Mesenchymal stem cell (in vitro differentiated cells and primary cell): ENCODE measurements around the gene SLC38A1.
"Not testable (repeated sequence)": the region's sequence is repeated elsewhere in the genome, so short reads cannot be mapped to it uniquely, and the experiment has no call there.

Experiments used
- DNase-seq: peaks from one replicate; pipeline ENCODE4 v3.0.0-alpha.2; 2013
- H2AFZ ChIP-seq: one replicate; pipeline ENCODE4 v1.6.1; 2013; ENCODE audit warnings: low read depth, mild to moderate bottlenecking, control low read depth, inconsistent platforms, low read length, moderate library complexity
- H2AK5ac ChIP-seq: 2 replicates; pipeline ENCODE4 v1.6.1; 2013; ENCODE audit warnings: low read length, moderate library complexity, mild to moderate bottlenecking, inconsistent platforms; ENCODE audit not compliant: severe bottlenecking
- H2BK120ac ChIP-seq: one replicate; pipeline ENCODE4 v1.6.1; 2013; ENCODE audit warnings: low read depth, mild to moderate bottlenecking, inconsistent platforms, low read length, moderate library complexity
- H2BK12ac ChIP-seq, 2 experiments: one replicate each; pipeline ENCODE4 v1.6.1; 2013; ENCODE audit warnings: inconsistent platforms in 2 of 2, low read length in 2 of 2, mild to moderate bottlenecking in 2 of 2, moderate library complexity in 2 of 2, control low read depth in 1 of 2
- H2BK15ac ChIP-seq: one replicate; pipeline ENCODE4 v1.6.1; 2013; ENCODE audit warnings: mild to moderate bottlenecking, low read depth, inconsistent platforms; ENCODE audit not compliant: poor library complexity, severe bottlenecking
- H2BK5ac ChIP-seq: 2 replicates; pipeline ENCODE4 v1.6.1; 2013; ENCODE audit warnings: low read depth, mild to moderate bottlenecking, low read length, control low read depth, inconsistent platforms; ENCODE audit not compliant: poor library complexity, severe bottlenecking
- H3K14ac ChIP-seq, 2 experiments: one replicate each; pipeline ENCODE4 v1.6.1; 2013; ENCODE audit warnings: inconsistent platforms in 2 of 2, low read length in 2 of 2, control low read depth in 1 of 2, mild to moderate bottlenecking in 1 of 2, moderate library complexity in 1 of 2
- H3K18ac ChIP-seq, 2 experiments: one replicate each; pipeline ENCODE4 v1.6.1; 2013; ENCODE audit warnings: inconsistent platforms in 2 of 2, low read length in 2 of 2, control low read depth in 1 of 2, low read depth in 1 of 2, mild to moderate bottlenecking in 1 of 2
- H3K23ac ChIP-seq, 2 experiments: one replicate each; pipeline ENCODE4 v1.6.1; 2013; ENCODE audit warnings: inconsistent platforms in 2 of 2, low read length in 2 of 2, mild to moderate bottlenecking in 2 of 2, moderate library complexity in 2 of 2, control low read depth in 1 of 2
- H3K27ac ChIP-seq: 2 replicates; pipeline ENCODE4 v1.5.1; 2013; ENCODE audit warnings: mild to moderate bottlenecking, moderate library complexity, low read length, control low read depth, inconsistent platforms; ENCODE audit not compliant: poor library complexity, severe bottlenecking
- H3K27me3 ChIP-seq, 2 experiments: 2 replicates each; pipeline versions ENCODE4 v1.6.1 to v1.7.0; 2013; ENCODE audit warnings: low read length in 2 of 2, mild to moderate bottlenecking in 2 of 2, moderate library complexity in 2 of 2, control low read depth in 1 of 2, inconsistent platforms in 1 of 2; ENCODE audit not compliant: control insufficient read depth in 1 of 2, insufficient read depth in 1 of 2
- H3K36me3 ChIP-seq, 2 experiments: 2 replicates each; pipeline versions ENCODE4 v1.6.1 to v1.7.0; 2013; ENCODE audit warnings: low read length in 2 of 2, control low read depth in 1 of 2, inconsistent platforms in 1 of 2, low read depth in 1 of 2, mild to moderate bottlenecking in 1 of 2; ENCODE audit not compliant: insufficient read depth in 2 of 2, control insufficient read depth in 1 of 2
- H3K4ac ChIP-seq, 2 experiments: one replicate each; pipeline ENCODE4 v1.6.1; 2013; ENCODE audit warnings: inconsistent platforms in 2 of 2, low read length in 2 of 2, mild to moderate bottlenecking in 2 of 2, moderate library complexity in 2 of 2, control low read depth in 1 of 2, low read depth in 1 of 2
- H3K4me1 ChIP-seq: 2 replicates; pipeline ENCODE4 v1.6.1; 2013; ENCODE audit warnings: low read depth, low read length, control low read depth; ENCODE audit not compliant: control insufficient read depth, insufficient read depth
- H3K4me2 ChIP-seq: 2 replicates; pipeline ENCODE4 v1.6.1; 2013; ENCODE audit warnings: low read length, mild to moderate bottlenecking, inconsistent platforms; ENCODE audit not compliant: poor library complexity, severe bottlenecking
- H3K4me3 ChIP-seq, 2 experiments: 2 replicates each; pipeline versions ENCODE4 v1.5.1 to v1.7.0; 2013; ENCODE audit warnings: low read length in 2 of 2, mild to moderate bottlenecking in 2 of 2, control low read depth in 1 of 2, low read depth in 1 of 2; ENCODE audit not compliant: insufficient read depth in 1 of 2
- H3K79me1 ChIP-seq: replicated peaks from 2 replicates; pipeline ENCODE4 v1.6.1; 2013; ENCODE audit warnings: mild to moderate bottlenecking, control low read depth, low read length, inconsistent platforms; ENCODE audit not compliant: poor library complexity, severe bottlenecking
- H3K9ac ChIP-seq: 2 replicates; pipeline ENCODE4 v1.7.0; 2013; ENCODE audit warnings: mild to moderate bottlenecking, low read length, moderate library complexity
- H3K9me3 ChIP-seq: 2 replicates; pipeline ENCODE4 v1.7.0; 2013; ENCODE audit warnings: mild to moderate bottlenecking, low read length; ENCODE audit not compliant: control insufficient read depth
- H4K8ac ChIP-seq: one replicate; pipeline ENCODE4 v1.6.1; 2013; ENCODE audit warnings: inconsistent platforms, mild to moderate bottlenecking, low read length, moderate library complexity
- H4K91ac ChIP-seq: one replicate; pipeline ENCODE4 v1.6.1; 2013; ENCODE audit warnings: mild to moderate bottlenecking, low read length, inconsistent platforms
- WGBS: methylation state at CpG from one replicate; pipeline ENCODE4 v1.1.7; 2013; ENCODE audit warnings: mixed read lengths; 5-methylcytosine and 5-hydroxymethylcytosine counted together

The SLC38A1 gene

GRCh38 chr12:46292754-46293402 is 24.0 kb upstream of the SLC38A1 start:
- Histone ChIP-seq H3K36me3 (no peaks in the 10 kb centered on the region), H2BK15ac (no peak overlapping the region), H3K18ac (no peak overlapping the region), H3K27ac (no peak overlapping the region), H2AFZ (no peak overlapping the region), H2BK120ac (no peak overlapping the region), H3K4me3 (no peak overlapping the region), H3K23ac (no peak overlapping the region), H3K79me1 (no peaks in the 10 kb centered on the region), H3K14ac (no peak overlapping the region), H3K4me2 (no peak overlapping the region), H3K9ac (no peak overlapping the region), H3K9me3 (peaks cover 4% of the 10 kb centered on the region), H4K8ac (no peak overlapping the region), H3K27me3 (no peaks in the 10 kb centered on the region), H3K4ac (no peak overlapping the region), H3K4me1 (peaks cover 1% of the 10 kb centered on the region), H2BK12ac (no peak overlapping the region), H2AK5ac (no peak overlapping the region), H4K91ac (no peak overlapping the region), H2BK5ac (no peak overlapping the region)
- DNase-seq, result no peak
- 72% methylated on average over 1 of the region's 2 CpGs for WGBS

- H3K79me1 ChIP-seq, H4K91ac ChIP-seq, H2AFZ ChIP-seq, H3K18ac ChIP-seq, H2BK15ac ChIP-seq, H3K9me3 ChIP-seq, H2BK120ac ChIP-seq, H3K4ac ChIP-seq, H3K4me1 ChIP-seq, H4K8ac ChIP-seq, H2BK12ac ChIP-seq, H3K27ac ChIP-seq, H3K4me2 ChIP-seq, H3K27me3 ChIP-seq, H2BK5ac ChIP-seq, H3K4me3 ChIP-seq, DNase-seq, H3K14ac ChIP-seq, H3K9ac ChIP-seq, H3K23ac ChIP-seq, H2AK5ac ChIP-seq, H3K36me3 ChIP-seq: not testable (repeated sequence)
- WGBS, result 88% methylated on average over 3 of the region's 3 CpGs
Measured at GRCh38 chr12:46291953-46292352, 23.1 kb upstream of the SLC38A1 start.

GRCh38 chr12:46285177-46285576 is 16.3 kb upstream of the SLC38A1 start:
- not testable (repeated sequence) for H3K4me1 ChIP-seq, H3K79me1 ChIP-seq, H2AK5ac ChIP-seq, H4K8ac ChIP-seq, H3K23ac ChIP-seq, H3K4me3 ChIP-seq, H4K91ac ChIP-seq, H3K18ac ChIP-seq, DNase-seq, H3K9ac ChIP-seq, H2AFZ ChIP-seq, H2BK15ac ChIP-seq, H2BK5ac ChIP-seq, H3K4ac ChIP-seq, H2BK120ac ChIP-seq, H3K14ac ChIP-seq, H3K27ac ChIP-seq, H3K4me2 ChIP-seq, H2BK12ac ChIP-seq, H3K27me3 ChIP-seq, H3K36me3 ChIP-seq
- WGBS, result 13% methylated on average over 1 of the region's 2 CpGs
- peaks cover 37% of the 10 kb centered on the region for H3K9me3 ChIP-seq

- no peak overlapping the region for H2BK12ac ChIP-seq
- no peak overlapping the region for H2BK15ac ChIP-seq
- DNase-seq, result no peak
- no peak overlapping the region for H3K9ac ChIP-seq
- H4K91ac ChIP-seq, result no peak overlapping the region
- H3K4ac ChIP-seq, result no peak overlapping the region
- H3K4me2 ChIP-seq, result no peak overlapping the region
- H3K9me3 ChIP-seq, result peaks cover 37% of the 10 kb centered on the region
- H2AK5ac ChIP-seq, result no peak overlapping the region
- no peak overlapping the region for H3K27ac ChIP-seq
- no peaks in the 10 kb centered on the region for H3K27me3 ChIP-seq
- H2AFZ ChIP-seq, result no peak overlapping the region
- no peak overlapping the region for H3K18ac ChIP-seq
- no peak overlapping the region for H4K8ac ChIP-seq
- H3K4me3 ChIP-seq, result no peak overlapping the region
- H3K4me1 ChIP-seq, result no peaks in the 10 kb centered on the region
- no peak overlapping the region for H3K14ac ChIP-seq
- no peaks in the 10 kb centered on the region for H3K79me1 ChIP-seq
- no peak overlapping the region for H2BK5ac ChIP-seq
- no peak overlapping the region for H3K23ac ChIP-seq
- H2BK120ac ChIP-seq, result no peak overlapping the region
- no peaks in the 10 kb centered on the region for H3K36me3 ChIP-seq
Measured at GRCh38 chr12:46282829-46283228, 14.0 kb upstream of the SLC38A1 start.
